HG02678 (cell line): ENCODE results near the gene KCNRG.
"Not testable (repeated sequence)": the region's sequence is repeated elsewhere in the genome, so short reads cannot be mapped to it uniquely, and the experiment has no call there.

Experiments
- ATAC-seq: cut with Tn5 transposase; IDR thresholded peaks from one replicate; pipeline ENCODE4 v1.9.1; 2021; ENCODE audit warnings: mild to moderate bottlenecking, moderate library complexity; ENCODE audit not compliant: unreplicated experiment

Gene KCNRG

GRCh38 chr13:50015258-50015657 lies at the start of gene KCNRG:
TSS of gene KCNRG (plus strand) at chr13:50015444. CDS start at chr13:50015494, 50 bp downstream.
- ATAC-seq = no peak

DNA sequence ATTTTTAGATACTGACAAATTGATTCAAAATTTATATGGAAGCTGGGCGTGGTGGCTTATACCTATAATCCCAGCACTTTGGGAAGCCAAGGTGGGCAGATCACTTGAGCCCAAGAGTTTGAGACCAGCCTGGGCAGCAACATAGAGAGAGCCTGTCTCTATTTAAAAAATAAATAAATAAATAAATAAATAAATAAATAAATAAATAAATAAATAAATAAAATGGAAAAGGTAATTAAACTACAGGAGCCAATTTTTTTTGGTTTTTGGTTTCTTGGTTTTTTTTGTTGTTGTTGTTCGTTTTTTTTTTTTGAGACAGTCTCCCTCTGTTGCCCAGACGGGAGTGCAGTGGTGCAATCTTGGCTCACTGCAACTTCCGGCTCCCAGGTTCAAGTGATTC lies 47.8 kb upstream of the KCNRG start:
- ATAC-seq = no peak

DNA sequence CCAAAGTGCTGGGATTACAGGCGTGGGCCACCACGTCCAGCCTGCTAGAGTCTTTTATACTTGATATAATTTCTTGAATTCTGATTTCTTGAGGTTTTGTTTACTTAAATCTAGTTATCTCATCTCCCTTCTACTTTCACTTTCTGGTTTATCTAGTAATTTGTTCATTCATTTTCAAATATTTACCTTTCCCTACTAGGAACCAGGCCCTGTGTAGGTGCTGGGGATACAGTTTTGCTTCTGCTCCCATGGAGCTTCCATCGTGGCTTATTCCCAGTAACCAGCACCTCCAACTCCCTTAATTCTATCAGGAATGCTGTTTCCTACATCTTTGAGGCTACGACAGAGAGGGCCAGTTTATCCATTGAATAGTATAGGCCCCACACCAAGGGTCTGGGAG lies 42.5 kb upstream of the KCNRG start:
- ATAC-seq = no peak

DNA sequence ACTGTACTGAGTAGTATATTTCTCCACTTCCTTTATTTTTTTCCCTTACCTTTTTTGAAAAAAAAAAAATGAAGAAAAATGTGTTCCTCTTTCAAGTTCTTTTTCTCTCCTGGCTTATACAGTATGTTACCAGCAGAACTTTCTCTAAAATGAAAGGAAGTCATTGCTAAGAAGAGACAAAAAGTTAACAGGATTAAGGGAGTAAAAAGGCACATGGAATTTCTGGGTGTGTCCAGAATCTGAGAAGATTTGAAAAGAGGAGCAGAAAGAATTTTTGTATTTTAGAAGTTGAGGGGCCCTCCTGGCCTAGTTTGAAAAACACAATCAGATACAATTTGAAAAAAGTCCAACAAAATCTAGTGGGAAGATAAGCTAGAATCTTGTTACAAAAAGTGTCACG lies 39.4 kb upstream of the KCNRG start:
- ATAC-seq = no peak

DNA sequence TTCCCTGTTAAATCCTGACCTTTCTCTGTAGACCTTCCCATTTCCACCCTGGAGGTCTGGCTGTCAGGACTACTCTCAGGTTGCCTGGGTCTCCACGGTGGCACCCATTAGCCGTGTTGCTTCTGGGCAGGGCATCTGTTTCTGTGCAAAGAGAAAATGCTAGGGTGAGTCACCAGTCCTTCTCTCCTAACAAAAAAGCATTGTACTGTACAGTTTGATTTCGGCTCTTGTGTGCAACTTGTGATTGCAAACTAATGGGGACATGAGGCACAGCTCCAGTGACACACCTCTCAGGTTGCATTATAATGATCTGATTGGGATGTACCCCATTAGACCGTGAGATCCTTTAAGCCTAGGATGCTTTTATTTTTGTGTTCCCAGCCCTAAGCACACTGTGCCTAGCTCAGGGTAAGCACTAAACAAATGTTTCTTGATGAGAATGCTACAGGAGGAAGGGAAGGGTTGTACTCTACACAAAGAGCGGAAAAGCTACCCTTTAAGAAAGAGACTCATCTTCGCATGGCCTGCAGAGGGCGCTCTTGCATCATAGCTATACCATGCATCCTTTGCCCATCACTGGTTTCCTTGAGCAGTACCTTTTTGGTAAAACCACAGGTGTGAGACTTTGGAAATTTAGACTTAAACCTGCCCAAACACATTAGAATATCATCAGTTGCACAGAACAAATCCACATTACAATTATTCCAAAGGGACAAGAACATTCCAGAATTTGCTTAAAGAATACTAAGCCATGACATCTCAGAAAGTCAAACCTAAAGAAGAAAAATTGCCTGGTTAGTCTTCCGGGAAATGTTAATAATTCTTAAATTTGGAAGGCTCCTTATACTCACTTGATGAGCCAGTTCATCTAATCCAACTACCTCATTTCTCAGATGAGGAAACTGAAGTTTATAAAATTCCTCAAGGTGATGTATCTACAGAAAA lies 38.7 kb upstream of the KCNRG start:
- no peak for ATAC-seq

- ATAC-seq = no peak
Measured at GRCh38 chr13:49977992-49978391, 37.3 kb upstream of the KCNRG start.

DNA sequence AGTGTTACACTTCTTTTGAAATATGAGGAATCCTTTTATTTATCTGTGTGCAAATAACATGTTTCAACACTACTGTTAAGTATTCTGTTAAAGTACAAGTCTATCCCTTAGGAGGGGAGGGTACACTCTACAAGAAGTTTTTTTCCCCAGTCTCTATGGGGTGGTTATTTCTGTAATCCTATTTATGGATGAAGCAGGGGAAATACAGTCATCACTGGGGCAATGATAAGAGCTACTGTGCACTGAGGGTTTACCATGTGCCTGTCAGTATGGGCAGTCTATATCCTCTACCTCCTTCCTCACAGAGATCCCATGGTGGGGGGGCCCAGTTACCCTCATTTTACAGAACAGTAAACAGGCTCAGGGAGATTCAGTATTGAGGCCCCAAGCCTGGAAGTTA lies 35.0 kb upstream of the KCNRG start:
- ATAC-seq = no peak

DNA sequence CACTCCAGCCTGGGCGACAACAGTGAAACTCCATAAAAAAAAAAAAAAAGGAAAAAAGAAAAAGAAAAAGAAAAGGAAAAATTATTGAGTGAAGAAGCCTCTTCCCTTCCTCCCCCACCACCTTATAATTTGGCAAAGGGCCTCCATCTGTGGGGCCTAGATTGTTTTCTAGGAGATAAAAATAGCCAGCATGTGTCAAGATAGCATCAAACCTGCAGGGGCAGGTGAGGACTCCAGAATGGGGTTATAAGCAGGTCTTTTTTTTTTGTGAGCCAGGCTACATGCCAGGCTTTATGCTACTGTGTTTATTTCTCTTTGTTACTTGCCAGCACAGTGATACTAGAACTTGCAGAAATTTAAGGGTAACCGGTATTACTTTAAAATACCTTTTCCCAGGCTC lies 30.1 kb upstream of the KCNRG start:
- ATAC-seq = no peak

DNA sequence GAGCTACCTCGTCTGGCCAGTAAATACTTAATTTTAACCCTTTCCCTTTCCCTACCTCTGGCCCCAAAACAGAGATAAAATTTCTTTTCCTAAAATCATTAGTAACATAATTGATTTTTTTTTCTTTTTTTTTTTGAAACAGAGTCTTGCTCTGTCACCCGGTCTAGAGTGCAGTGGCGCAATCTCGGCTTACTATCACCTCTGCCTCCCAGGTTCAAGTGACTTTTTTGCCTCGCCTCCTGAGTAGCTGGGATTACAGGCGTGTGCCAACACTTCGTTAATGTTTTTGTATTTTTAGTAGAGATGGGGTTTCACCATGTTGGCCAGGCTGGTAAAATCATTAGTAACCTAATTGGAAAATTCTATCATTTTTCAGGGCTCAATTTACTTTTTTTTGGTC lies 28.8 kb upstream of the KCNRG start:
- ATAC-seq = no peak

- not testable (repeated sequence) for ATAC-seq
Measured at GRCh38 chr13:49990612-49991011, 24.6 kb upstream of the KCNRG start.

GRCh38 chr13:49993111-49993510 lies 22.1 kb upstream of the KCNRG start:
- no peak for ATAC-seq

GRCh38 chr13:49993666-49994065 lies 21.6 kb upstream of the KCNRG start:
- no peak for ATAC-seq

DNA sequence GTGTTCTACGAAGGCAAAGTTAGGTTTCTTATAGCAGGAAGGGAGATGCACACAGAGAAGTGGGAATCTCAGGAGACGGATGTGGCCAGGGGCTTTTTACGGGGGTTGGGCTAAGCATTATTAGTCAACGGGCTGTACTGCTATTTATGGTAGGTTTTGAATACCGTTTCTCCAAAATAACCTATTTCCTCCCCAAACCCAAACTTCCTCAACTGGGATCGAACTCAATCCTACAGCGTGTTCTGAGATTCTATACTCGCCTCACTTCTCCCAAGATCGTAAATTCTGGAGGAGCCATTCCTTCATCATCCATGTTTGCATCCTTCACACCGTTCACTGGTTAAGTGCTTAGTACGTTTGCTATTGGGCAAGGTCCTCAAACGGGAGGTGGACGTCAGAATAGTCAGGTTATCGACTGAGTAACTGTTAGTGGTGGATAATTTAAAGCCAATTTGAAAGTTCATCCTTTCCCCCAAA lies 19.6 kb upstream of the KCNRG start:
- ATAC-seq = no peak

- ATAC-seq = peak; percentile 50
Measured at GRCh38 chr13:49996161-49996915, 18.9 kb upstream of the KCNRG start.

- peak; percentile 73 for ATAC-seq
Measured at GRCh38 chr13:49996951-49997895, 18.0 kb upstream of the KCNRG start, which contains the start of gene TRIM13. TSS of gene TRIM13 (plus strand) at chr13:49997042. CDS start at chr13:50011941, 14,899 bp downstream.

DNA sequence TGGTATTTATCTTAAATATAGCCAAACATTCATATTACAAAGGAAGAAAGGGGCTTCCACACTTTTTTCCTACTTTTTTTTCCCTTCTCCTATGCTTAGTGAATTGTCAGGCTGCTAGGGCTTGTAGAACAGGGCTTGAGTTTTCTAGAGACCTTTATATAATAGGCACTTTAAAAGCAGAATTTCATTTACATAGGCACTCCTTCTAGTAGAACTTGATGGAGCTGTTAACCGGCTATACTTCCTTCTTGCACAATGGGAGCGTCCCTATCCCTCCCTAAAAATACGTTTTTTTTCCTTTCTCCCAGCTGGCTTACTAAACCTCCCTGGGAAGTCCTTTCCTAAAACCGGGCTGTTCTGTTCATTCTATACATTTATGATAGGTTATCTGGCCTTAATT lies 17.3 kb upstream of the KCNRG start:
- no peak for ATAC-seq

DNA sequence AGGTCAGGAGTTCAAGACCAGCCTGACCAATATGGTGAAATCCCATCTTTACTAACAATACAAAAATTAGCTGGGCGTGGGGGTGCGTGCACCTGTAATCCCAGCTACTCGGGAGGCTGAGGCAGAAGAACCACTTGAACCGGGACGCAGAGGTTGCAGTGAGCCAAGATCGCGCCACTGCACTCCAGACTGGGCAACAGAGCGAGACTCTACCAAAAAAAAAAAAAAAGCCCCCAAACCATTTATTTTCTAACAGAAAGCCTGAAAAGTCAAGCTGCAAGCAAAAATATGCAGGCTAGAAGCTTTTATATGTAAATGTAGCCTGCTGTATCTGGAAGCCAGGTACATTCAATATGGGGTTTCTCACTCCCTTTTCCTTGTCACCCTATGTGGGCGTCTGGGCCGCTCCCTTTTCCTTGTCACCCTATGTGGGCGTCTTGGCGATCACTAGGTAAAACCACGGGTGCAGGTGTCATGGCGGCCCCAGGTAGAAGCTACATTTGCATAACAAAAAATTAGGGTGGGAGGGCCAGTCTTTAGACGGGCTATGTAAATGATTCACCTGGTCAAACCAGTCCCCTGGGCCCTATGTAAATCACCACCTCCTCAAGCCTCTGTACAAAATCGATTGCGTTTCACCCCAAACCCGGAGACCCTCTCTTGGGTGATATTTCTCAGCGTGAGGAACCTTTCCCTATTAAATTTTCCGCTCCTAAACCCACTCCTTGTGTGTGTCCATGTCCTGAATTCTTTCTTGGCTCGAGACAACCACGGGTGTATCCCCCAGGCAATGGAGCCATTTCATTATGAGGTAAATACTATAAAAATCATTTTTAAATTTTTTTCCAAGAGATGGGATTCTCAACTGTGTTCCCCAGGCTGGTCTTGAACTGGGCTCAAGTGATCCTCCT lies 16.3 kb upstream of the KCNRG start:
- no peak for ATAC-seq

DNA sequence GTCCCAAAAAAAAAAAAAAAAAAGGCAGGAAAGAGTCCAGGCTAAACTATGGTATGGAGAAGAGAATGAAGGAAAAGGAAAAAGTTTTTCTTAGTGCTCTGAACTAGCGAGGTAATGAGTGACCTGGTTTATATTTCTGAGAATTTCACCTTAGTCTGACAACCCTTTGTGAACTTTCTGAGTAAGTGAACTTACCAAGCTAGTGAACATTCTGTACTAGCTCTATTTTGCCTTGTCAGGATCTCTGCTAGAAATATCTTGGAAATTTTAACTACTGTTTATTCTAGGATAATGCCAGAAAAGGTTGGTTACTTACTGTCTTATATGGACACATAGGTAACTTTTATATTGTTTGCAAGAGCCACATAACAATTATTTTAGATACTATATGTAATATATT lies 14.0 kb upstream of the KCNRG start:
- no peak for ATAC-seq

DNA sequence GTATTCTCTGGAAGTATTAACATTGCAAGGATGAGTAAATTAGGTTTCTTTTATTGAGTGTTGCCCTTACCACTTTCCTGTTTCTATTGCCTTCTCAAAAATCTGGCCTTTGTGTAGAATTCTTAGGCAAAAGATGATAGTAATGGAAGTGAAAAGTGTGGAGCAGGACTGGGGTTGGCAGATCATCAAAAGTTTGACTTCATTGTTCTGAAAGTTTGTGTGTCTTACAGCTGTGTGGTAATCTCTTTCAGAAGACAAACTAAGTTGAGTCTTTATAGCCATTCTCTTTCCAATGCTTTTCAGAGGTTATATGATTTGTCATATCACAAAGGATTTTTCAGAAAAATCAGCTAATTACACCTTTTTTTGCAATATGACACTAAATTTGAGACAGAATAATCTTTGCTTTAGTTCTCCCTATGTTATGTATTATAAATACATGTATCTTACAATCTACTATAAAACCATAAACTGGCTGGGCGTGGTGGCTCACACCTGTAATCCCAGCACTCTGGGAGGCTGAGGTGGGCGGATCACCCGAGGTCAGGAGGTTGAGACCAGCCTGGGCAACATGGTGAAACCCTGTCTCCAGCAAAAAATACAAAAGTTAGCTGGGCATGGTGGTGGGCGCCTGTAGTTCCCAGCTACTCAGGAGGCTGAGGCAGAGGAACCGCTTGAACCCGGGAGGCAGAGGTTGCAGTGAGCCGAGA lies 8.7 kb upstream of the KCNRG start:
- no peak for ATAC-seq
